Activated naive CD4-positive, alpha-beta T cell (primary cell): Measurements from ENCODE around the gene ARRB1.
A peak's percentile ranks its signal among the peaks of the same experiment; 100 is the strongest.
"Not testable (repeated sequence)": the region's sequence is repeated elsewhere in the genome, so short reads cannot be mapped to it uniquely, and the experiment has no call there.

ENCODE experiments used
- DNase-seq, 4 experiments: peaks; one replicate each; lab custom pipeline; 2025; lab: John Stamatoyannopoulos, UW

ARRB1 gene

DNA sequence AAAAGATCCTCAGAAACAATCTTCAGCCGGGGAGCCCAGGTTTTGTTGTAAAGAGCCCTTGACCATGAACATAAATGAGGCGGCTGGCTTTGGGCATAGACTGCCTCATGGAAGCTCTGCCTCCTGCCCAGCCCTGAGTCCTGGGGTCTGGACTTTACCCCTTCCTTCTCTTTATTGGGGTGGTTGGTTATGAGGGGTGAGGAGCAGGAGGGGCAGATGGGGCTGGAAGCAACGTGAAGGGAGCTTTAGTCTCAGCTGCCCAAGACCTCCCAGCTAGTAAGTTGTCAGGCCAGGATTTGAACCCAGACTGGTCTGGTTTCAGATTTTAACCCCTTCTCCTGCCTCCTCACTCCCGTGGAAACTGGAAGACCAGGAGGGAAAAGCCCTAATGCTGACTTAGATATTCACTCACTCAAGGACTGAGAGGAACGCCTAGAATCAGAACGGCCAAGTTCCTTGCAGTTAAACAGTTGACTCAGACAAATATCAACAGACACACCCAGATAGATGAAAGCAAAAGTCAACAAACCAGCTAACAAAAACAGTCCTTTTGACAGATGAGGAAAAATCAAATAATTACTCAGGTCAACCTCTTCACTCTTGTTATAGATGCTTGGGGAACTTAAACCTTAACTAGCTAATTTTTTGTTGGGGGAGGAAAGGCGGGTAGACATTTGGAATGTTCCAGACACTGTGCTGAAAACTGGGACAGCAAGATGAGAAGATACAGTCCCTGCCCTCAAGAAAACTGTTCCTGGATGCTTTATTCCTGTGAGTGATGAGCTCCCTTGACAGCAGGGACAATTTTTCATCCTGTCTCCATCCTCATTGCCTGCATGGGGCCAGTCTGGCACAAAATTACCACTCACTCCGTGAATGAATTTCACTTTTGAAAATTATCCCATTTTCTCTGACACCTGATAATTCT, 20.8 kb upstream of the ARRB1 start:
- no peak for DNase-seq

DNA sequence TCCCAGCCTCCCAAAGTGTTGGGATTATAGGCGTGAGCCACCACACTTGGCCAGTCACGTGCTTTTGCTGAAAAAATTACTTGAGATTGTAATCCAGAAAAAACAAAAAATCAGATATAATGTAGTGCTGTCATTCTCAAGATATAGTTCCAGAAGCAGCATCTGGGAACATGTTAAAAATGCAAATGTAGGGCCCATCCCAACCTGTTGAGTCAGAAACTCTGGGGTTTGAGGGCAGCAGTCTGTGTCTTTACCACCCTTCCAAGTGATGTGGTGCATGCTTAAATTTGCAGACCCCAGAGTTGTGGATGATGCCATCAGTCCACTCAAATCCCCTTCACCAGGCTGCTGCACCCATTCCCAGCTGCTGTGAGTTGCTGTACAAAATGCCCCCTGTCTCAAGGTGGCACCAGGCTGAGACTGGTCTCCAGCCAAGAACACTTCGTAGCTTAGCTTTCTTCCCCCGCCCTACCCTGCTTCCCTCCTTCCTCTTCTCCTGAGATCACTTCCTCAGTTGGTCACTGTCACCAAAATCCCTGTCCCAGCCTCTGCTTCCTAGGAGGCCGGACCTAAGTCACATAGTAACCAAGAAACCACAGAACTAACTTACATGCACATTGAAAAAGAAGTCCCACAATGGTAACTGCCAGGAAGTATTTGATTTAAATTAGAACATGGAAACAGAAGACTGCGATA, 18.2 kb upstream of the ARRB1 start:
- no peak for DNase-seq

DNA sequence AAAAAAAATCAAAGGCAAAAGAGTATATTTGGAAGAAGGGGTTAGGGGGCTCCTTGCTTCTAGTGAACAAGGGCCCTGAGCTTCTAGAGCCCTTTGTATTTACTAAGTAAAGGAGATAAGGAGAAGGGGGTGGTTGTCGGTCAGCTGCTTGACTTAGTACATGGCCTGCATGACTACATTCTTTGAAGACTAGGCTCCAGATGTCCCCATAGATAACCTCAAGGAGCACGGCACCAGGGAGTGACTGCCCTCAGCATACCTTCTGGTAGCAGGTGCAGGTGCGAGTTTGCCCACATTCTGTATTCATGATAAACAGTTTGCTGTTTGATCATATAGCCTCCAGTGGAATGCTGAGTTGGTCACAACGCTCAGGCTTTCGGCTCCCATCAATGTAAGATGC, 15.4 kb upstream of the ARRB1 start:
- not testable (repeated sequence) for DNase-seq

DNA sequence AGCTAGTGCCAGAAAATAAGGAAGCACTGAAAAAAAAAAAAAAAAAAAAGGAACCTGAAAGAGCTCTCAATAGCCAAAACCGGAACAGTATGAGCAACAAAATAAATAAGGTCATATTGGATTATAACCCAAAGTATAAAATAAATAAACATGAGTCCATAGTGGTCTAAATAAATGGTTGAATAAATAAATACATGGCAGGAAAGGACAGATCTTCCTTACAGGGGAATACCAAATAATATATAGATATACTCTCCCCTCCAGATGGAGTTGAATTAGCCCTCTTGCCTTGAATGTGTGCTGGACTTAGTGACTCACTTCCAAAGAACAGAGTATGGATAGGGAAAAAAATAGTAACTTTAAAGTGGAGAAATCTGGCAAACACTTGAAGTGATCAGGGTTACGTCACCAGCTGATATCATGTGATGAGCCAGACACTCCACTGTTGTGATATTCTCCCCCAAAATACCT, 14.3 kb upstream of the ARRB1 start:
- no peak for DNase-seq

DNA sequence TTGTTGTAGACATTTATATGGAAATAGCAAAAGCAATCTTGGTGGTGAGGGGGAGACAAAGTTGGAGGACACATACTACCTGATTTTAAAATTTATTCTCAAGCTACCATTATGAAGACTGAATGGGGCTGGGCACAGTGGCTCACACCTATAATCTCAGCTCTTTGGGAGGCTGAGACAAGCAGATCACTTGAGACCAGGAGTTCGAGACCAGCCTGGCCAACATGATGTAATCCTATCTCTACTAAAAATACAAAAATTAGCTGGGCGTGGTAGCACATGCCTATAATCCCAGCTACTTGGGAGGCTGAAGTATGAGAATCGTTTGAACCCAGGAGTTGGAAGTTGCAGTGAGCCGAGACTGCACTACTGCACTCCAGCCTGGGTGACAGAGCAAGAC, 10.8 kb upstream of the ARRB1 start:
- DNase-seq, result not testable (repeated sequence)

DNA sequence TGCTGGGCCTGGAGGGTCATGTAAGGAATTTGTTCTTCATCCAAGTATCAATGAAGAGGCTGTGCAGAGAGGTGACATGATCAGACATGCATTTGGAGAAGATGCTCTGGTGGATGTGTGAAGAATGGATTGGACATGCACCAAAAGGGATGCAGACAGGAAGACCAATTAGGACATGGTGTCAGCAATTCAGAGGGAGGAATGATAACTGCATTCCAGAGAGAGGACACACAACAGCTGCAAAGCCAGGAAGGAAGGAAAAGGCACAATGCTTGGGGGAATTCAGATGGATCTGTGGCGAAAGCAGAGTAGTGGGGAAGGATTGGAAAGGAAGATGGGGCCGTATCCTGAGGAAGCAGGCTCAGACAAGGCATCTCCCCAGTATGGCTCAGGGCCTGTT, 5.2 kb upstream of the ARRB1 start:
- no peak for DNase-seq

DNA sequence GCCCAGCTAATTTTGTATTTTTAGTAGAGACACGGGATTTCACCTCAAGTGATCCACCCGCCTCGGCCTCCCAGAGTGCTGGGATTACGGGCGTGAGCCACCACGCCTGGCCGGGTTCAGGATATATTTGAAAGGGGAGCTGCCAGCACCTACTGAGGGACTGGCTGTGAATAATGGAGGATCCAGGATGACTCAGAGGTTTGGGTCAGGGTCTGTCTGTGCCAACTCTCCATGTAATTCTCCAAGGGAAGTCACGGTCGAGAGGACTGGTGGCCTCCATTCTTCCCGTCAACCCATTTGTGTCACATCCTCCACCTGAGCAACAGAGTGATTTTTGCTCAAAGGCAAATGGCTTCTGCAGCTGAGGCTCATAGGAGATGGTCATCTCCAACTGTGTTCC, 3.6 kb upstream of the ARRB1 start:
- DNase-seq, result no peak

DNA sequence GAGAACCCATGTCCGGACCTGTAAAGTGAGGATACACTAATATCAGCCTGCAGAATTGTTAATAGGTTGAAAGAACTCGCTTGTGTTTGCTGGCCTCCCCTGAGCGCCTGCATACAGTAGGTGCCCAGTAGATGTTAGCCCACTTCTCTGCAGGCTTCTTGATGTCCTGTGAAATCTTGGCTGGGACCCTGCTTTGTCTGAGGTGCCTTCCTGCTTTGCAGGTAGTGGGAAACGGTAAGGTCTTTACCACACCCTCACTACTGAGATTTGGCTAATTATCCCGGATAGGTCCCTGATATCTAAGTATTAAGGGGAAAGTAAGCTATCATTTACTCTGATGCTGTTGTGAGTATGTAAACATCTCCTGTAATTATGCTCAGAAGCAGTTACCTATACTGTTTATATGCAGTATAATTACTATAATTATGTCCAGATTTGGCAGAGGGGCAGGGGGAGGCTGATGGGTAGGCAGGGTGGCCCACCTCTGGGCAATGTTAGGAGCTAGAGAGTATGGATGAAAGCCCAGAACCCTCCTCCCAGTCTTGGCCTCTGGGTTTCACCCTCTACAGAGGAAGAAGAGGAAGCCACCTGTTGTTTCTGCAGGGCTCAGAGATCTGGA, 1.2 kb upstream of the ARRB1 start:
- no peak for DNase-seq

DNA sequence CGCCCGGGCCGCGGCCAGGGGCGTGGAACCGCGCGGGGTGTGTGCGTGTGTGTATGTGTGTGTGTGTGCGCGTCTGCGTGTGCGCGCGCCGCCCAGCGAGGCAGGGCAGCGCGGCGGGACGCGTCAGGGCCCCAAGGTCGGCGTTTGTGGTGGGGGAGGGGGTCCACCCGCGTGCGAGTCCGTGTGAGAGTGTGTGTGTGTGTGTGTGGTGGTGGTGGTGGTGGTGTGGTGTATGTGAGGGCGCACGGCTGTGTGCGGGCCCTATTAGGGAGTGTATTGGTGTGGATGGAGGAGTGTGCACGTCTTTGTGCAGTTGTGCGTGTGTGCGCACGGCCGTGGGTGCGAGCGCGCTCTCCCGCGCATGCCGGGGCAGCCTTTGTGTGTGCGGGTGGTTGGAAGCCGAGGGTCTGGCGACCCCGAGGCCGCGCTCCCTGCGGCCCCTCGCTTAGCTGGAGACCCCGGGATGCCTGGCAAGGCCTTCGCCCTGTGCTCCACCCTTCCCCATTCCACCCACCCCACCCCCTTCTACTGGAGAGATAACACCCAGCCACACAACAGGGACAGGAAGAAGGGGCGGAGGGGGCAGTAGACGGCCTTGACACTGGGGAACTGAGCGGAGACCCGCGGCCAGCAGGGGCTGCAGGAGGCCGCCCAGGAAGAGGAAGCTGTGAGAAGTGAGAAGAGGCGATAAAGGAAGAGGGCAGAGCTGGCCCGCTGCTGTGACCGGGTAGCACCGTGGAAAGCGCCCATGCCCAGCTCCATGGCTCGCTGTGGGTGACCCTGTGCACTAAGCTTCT, 528 bp upstream of the ARRB1 start:
- peak in 2 of 4 experiments; percentile 29 to 51 for DNase-seq

DNA sequence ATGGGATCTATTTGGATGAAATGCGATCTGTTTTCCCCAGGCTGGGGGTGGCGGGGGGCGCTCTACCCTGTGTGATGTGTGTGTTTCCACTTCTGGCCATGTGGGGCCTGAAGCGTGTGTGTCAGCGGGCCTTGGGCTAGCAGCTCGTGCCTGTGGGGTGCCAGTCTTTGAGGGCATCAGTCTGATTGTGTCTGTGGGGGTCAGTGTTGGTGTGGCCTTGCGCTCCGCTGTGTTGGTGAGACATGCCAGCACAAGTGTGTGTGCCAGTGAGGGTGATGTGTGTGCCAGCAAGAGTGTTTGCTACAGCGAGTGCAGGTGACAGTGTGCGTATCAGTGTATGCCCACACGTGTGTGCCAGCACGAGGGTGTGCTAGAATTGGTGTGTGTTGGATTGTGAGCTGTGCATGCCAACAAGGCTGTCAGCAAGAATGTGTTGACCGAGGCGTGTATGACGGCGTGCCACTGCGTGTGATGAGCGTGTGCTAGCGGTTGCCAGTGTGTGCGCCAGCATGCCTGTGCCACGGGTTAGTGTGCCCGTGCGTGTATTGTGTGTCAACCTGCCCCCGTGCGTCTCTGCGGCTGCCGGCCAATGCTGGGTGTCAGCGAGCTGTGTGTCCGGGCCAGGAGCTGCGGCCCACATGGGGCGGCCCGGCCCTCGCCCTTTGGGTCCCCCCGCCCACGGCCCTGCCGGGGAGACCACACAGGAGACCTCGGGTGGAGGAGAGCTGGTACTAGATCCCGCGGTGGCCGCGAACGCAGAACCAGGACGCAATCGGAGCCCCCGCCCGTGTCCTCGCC, 519 bp downstream of the ARRB1 start:
- peak in 1 of 4 experiments; percentile 34 for DNase-seq

DNA sequence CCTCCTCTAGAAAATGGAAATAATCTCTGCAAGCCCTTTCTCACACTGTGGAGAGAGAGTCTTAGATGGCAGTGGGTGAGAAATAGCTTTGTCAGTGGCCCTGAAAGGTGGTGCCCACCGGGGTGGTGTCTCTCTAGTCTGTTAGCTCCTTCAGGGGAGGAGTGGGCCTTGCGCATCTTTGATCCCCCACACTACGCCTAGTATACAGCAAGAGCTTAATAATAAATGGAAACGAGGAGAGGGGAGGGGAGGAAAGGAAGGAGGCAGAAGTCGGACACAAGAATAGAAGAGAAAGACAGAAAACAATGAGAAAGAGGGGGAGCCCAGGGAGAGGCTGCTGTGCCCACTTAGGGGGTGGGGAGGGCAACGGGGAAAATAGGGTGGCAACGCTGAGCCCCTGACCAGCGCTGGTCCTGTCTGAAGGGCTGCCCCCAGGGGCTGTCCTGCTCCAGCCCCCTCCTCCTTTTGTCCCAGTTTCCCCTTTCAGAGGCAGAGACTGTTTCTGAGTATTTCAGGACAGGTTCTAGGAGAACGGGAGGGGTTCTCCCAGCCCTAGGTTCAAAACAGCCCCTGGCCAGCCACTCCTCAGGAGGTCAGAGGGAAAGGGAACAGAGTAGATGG, 1.2 kb downstream of the ARRB1 start:
- DNase-seq, result no peak

DNA sequence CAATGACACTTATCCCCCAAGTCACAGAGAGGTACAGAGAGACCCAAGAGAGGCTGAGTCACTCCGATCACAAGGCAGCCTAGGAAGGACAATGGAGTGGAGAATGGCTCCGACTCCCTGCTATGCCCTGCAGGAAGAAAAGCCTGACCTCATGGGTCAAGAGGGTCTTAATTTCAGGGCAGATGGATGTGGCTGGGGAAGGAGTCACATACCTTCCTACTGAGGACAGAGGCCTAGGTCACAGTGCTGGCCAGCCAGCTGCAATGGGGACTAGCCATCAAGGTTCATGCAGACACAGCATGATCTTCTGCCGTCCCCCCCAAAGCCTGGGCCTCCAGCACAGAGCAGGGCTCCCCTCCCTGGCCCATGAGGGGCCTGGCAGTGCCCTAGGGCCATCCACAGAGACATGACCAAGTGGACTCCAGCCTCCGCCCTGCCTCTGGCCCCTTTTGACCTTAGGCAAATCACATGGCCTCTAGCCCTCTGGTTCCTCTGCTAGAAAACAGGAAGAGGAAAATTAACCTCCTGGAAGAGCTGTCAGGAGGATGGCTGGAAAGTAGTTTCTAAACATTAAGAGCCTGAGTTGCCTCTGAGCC, 1.8 kb downstream of the ARRB1 start:
- no peak for DNase-seq

DNA sequence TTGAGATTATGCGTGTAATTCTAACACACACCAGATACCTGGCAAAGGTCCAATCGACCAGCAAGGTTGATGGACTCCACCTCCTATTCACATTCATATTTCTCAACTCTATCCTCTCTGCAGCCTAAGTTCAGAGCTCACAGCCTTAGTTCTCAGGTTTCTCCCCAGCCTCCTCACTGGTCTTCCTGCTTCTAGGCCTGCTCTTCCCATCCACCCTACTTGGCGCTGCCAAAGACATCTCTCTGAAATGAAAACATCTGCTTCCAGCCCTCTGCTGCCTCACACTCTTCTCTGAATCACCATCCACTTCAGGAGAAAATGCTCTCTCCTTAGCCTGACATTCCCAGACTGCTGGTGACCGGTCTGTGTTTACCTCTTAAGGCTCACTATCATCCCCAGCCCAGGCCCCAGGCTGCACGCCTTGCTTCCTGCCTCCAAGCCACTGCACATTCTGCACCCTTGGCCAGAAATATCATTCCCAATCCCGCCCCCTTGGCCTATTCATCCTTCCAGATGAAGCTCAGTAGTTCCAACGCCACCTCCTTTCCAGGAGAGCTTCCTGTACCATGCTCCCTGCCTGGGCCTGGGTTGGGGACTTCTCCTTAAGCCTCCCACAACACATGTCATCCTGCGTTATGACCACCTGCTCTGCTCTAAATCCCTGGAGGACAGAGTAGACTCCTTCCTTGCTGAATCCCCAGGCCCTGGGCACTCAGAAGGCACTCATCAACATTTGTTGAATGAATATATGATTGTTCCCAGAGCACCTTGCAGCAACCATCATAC, 3.5 kb downstream of the ARRB1 start:
- no peak for DNase-seq

DNA sequence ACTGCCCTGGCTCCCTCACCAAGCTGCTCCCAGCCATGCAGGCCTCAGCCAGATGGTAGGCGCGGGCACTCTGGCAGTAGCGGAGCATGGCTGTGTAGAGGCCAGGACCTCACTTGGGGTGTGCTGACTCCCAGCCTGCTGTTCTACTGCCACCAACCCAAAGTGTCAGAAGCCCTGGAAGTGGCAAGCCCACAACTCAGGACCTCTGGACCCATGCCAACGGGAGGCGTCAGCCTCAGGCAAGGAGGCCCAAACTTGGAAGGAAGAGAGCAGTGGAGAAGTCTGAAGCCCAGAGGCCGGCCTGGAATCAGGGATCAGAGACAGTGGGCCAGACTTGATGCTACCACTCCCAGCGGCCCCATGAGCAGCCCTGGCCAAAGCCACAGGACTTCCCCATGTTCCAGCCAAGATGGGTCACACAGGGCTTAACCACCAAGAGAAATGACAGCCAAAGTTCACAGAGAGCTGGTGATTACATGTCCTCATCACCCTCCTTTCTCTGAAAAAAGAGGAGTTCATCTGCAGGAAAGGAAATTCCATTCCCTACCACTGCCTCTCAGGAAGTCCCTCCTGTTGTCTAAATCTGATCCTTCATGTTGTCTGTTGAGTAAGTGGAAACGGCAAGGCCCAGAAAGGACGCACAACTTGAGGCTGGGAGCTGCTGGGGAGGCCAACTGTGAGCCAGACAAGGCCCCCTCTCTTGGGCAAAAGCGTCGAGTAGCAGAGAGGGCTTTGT, 4.4 kb downstream of the ARRB1 start:
- DNase-seq, result no peak

DNA sequence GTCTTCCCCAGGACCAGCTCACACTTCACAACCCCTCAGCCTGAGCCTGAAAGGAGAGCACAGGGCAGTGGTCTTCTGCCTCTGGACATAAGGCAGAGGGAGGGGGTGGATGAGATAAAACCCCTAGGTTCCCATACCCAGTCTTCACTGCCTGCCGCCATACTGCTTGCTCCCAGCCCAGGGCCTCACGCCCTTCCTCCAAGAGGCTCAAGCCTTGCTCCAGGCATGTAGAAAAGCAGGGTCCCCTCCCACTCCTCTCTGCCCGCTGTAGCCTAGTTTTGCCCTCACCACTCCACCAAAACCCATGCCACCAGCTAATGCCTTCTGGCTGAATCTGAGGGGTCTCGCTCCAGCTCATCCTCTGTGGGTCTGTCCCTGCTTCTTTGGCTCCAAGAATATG, 5.2 kb downstream of the ARRB1 start:
- no peak for DNase-seq

DNA sequence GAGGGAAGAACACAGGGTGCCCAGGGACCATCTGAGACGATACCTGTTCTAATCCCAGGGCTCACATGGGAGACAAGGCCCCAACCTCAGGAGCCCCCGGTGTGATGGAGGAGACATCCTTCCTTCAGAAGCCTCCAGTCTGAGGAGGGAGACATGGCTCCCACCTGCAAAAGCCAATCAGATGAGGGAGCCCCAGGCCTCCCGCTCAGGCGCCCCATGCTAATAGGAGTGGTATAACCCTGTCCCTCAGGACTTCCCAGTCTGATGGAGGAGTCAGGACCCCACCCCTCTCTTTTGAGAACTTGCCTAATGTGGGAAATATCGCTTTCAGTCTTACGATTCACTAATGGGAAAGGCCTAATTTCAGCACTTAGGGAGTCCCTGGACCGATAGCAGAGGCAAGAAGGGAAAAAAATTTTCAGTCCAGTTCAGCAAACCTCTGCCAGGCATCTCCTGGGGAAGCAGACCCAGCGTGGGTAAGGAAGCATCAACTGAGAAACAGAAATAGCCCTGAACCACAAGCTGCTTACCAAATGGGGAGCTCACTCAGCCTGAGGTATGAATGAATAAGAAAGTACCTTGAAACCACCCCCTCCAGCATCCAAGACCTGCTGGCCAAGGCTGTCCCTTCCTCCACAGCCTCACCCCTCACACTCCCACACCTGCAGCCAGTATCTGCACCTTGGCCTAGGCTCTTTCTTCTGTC, 5.9 kb downstream of the ARRB1 start:
- DNase-seq, result no peak

DNA sequence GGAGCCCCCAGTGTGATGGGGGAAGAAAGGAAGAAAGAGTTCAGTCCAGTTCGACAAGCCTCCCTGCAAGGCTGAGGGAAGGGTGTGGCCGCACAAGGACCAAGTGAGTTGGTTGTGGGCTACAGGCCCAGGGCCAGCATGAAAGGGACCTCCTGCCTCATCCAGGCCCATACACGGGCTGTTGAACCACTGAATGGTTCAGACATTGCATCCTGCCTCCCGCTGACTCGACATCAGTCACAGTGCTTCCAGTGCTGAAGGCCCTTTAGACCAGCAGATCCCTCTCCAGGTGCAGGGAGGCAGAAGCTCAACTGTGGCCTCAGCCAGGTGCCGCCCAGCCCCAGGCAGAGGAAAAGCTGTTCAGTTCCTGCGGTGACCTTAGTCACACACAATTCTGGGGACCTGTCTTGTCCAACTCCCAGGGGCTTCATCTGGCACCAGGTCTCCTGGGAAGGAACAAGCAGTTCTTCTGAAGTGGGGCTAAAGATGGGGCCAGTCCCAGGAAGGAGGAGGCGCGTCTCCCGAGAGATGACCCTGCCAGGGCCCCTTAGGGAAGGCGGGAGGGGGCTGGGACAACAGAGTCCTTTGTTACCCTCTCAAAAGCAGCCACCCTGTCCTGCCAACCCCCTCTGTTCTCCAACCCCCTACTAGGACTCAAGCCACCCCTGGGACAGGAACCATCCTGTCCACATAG, 6.6 kb downstream of the ARRB1 start:
- DNase-seq, result no peak
